ENCODE results near the gene POLE. TPM values are rescaled to one million over a fixed set of nuclear protein-coding genes. Genes with fewer than 3 reads are reported as not detected.

Gene POLE
- total RNA-seq, 4 donors from 2014 or later: 58.3 to 198 (median 84.3) TPM

DNA sequence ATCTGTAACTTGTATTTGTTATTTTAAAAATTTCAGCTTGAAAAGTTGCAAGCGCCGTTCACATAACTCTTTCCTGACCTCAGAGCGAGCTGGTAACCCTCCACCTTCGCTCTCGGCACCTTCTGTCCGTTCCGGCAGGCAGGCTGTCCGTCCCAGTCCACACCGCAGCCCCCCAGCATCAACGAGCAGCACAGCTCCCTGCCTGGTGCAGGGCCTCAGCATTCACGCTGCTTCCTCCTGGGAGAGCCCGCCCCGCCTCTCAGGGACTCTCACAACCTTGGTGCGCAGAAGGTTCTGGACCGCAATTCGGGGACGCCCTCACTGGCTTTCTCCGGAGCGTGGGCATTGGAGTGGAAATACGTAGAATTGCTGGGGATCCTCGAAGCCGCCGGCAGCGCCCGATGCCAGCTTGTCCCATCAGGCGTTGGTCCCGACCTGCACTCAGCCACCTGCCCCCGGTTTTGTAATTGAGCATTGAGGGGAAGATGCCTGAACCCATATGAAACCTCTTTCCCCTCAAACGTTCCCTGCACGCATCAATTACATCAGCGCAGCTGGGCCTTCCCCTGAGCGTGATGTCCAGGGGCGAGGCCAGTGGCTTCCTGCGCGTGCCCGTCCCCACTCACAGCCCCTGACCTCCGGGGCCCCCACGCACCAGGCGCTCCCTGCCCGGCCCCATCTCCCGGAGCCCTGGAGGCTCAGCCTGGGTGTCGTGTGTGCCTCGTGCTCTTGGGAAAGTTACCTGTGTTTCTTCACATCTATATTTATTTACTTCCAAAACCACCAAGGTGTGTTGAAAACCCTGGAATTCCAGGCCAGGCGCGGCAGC, 95.8 kb downstream of the POLE start:
- H3K9me3 ChIP-seq: peaks cover 0 to 5% (median 0%) of the 10 kb centered on the region in 4 donors
- no peak for DNase-seq
- H3K27ac ChIP-seq: no peak overlapping the region
- no peak overlapping the region for H3K4me3 ChIP-seq
- no peaks in the 10 kb centered on the region for H3K27me3 ChIP-seq
- H3K4me1 ChIP-seq: peaks cover 0 to 4% (median 0%) of the 10 kb centered on the region in 4 donors
- no peaks in the 10 kb centered on the region for H3K36me3 ChIP-seq
- TF ChIP-seq, protein P1, sequence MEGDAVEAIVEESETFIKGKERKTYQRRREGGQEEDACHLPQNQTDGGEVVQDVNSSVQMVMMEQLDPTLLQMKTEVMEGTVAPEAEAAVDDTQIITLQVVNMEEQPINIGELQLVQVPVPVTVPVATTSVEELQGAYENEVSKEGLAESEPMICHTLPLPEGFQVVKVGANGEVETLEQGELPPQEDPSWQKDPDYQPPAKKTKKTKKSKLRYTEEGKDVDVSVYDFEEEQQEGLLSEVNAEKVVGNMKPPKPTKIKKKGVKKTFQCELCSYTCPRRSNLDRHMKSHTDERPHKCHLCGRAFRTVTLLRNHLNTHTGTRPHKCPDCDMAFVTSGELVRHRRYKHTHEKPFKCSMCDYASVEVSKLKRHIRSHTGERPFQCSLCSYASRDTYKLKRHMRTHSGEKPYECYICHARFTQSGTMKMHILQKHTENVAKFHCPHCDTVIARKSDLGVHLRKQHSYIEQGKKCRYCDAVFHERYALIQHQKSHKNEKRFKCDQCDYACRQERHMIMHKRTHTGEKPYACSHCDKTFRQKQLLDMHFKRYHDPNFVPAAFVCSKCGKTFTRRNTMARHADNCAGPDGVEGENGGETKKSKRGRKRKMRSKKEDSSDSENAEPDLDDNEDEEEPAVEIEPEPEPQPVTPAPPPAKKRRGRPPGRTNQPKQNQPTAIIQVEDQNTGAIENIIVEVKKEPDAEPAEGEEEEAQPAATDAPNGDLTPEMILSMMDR (IDR thresholded peaks at IDR 0.05): no peak
- TF ChIP-seq POLR2A (IDR thresholded peaks at IDR 0.05): no peak

DNA sequence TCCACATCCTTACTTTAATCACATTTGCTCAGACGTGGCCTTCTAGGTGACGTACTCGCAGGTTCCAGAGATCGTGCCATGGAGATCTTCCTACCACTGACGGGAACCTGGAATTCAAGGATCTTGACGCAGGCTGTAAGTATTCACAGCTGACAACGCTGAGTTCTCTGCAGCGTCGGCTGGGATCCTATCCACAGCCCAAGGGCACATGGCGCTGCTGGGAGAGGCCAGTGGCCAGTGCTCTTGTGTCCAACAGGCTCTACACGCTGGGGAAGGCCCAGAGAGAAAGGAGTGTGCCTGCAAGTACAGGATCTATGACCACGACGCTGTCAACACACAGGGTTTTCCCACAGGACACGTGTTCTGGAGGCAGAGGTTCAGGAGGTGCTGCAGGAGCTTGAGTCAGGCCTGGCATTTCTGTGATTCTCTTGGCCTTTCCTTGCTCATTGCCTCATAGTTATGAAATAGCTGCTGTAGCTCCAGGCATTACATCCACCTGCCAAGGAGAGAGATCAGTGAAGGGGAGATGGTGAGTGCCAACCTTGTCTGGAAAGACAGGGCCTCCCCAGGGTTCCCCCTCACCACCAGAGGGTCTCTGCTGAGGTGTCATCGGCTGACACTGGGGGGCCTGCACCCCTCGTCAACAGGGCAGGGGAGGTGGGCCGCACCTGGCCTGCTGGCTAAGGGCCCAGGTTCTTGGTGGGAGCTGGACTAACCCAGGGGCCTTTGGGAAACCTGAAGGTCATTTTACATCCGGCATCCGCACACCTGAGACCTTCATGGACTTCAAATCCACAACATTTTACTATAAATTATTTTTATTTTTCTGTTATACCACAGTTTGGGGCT, 98.1 kb downstream of the POLE start:
- DNase-seq: no peak
- Histone ChIP-seq H3K4me1 (peaks cover 0 to 4% (median 0%) of the 10 kb centered on the region in 4 donors), H3K27me3 (no peaks in the 10 kb centered on the region), H3K27ac (no peak overlapping the region), H3K4me3 (no peak overlapping the region), H3K36me3 (no peaks in the 10 kb centered on the region), H3K9me3 (peaks cover 0 to 5% (median 0%) of the 10 kb centered on the region in 4 donors)
- no peak for TF ChIP-seq POLR2A (IDR thresholded peaks at IDR 0.05)
- TF ChIP-seq, protein P1 (IDR thresholded peaks at IDR 0.05): no peak

DNA sequence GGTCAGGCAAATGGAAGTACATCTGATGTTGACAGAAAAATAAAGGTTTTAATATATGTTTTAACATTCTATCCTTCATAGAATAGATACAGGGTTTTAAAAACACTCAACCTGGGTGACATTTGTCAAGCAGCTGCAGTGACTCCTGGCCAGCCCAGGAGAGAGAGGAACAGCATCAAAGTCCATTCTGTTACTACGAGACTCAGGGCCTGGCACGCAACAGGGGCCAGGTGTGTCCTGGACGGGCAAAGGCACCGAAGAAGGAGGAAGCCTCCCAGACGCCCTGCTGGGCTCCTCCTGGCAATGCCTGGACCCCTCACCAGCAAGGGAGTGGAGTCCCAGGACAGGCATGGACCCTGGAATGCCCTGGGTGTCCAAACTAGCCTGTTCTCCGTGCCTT, 98.8 kb downstream of the POLE start:
- H3K9me3 ChIP-seq: peaks cover 0 to 5% (median 0%) of the 10 kb centered on the region in 4 donors
- H3K36me3 ChIP-seq: no peaks in the 10 kb centered on the region
- H3K4me1 ChIP-seq: peaks cover 0 to 2% (median 0%) of the 10 kb centered on the region in 4 donors
- H3K27ac ChIP-seq: no peak overlapping the region
- no peak overlapping the region for H3K4me3 ChIP-seq
- H3K27me3 ChIP-seq: no peaks in the 10 kb centered on the region
- TF ChIP-seq, protein P1 (IDR thresholded peaks at IDR 0.05): no peak
- no peak for TF ChIP-seq POLR2A (IDR thresholded peaks at IDR 0.05)
- DNase-seq: no peak

DNA sequence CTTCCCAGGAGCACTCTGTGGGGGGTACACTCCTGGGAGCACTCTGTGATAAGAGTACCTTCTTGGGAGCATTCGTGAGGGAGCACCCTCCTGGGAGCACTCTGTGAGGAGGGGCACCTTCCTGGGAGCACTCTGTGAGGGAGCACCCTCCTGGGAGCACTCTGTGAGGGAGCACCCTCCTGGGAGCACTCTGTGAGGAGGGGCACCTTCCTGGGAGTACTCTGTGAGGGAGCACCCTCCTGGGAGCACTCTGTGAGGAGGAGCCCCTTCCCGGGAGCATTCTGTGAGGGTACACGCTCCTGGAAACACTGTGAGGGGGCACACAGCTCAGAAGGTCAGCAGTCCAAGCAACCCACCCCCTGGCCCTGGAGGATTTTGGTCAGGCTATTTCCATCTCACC, 99.4 kb downstream of the POLE start:
- no peaks in the 10 kb centered on the region for H3K27me3 ChIP-seq
- H3K9me3 ChIP-seq: peaks cover 0 to 5% (median 0%) of the 10 kb centered on the region in 4 donors
- no peak overlapping the region for H3K4me3 ChIP-seq
- H3K27ac ChIP-seq: no peak overlapping the region
- no peak for DNase-seq
- H3K4me1 ChIP-seq: no peaks in the 10 kb centered on the region
- no peak for TF ChIP-seq POLR2A (IDR thresholded peaks at IDR 0.05)
- TF ChIP-seq, protein P1 (IDR thresholded peaks at IDR 0.05): no peak
- H3K36me3 ChIP-seq: peaks cover 0 to 2% (median 0%) of the 10 kb centered on the region in 3 donors

DNA sequence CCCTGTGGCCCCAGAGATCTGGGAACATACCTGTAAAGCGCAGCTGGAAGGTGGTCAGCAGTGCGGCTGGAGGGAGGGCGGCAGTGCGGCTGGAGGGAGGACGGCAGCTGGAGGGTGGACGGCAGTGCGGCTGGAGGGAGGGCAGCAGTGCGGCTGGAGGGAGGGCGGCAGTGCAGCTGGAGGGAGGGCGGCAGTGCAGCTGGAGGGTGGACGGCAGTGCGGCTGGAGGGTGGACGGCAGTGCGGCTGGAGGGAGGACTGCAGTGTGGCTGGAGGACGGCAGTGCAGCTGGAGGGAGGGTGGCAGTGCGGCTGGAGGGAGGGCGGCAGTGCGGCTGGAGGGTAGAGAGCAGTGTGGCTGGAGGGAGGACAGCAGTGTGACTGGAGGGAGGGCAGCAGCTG, 100.2 kb downstream of the POLE start:
- Histone ChIP-seq H3K4me3 (no peak overlapping the region), H3K36me3 (peaks cover 0 to 10% (median 0%) of the 10 kb centered on the region in 3 donors), H3K9me3 (peaks cover 0 to 5% (median 0%) of the 10 kb centered on the region in 4 donors), H3K4me1 (no peaks in the 10 kb centered on the region), H3K27ac (no peak overlapping the region), H3K27me3 (no peaks in the 10 kb centered on the region)
- TF ChIP-seq, protein P1 (IDR thresholded peaks at IDR 0.05): no peak
- TF ChIP-seq POLR2A (IDR thresholded peaks at IDR 0.05): no peak
- no peak for DNase-seq

All from Peyer's patch (tissue), 4 donors.